ENCODE results near the gene PRKN. TPM values are rescaled to one million over a fixed set of nuclear protein-coding genes. Genes with fewer than 3 reads are reported as not detected.

Gene PRKN
- total RNA-seq, 2 experiments from 2014 or later = 0.82 to 1.00 TPM

GRCh38 chr6:162092816-162093502 is 634.6 kb downstream of the PRKN start:
- ChIA-PET POLR2A (no interaction called here), CTCF (no interaction called here)
- intact Hi-C loops (cut with micrococcal nuclease) = no loop called here
- H3K27me3 Mint-ChIP-seq = no peaks in the 10 kb centered on the region
- no peak overlapping the region for H3K27ac Mint-ChIP-seq
- no peaks in the 10 kb centered on the region for H3K4me1 Mint-ChIP-seq (ENCODE audit: low read depth)
- no peaks in the 10 kb centered on the region for H3K36me3 Mint-ChIP-seq
- H3K9me3 Mint-ChIP-seq = peaks cover 7% of the 10 kb centered on the region
- no peak overlapping the region for H3K4me3 Mint-ChIP-seq
- no peak for DNase-seq

GRCh38 chr6:162090734-162091133 is 636.8 kb downstream of the PRKN start:
- no peaks in the 10 kb centered on the region for H3K27me3 Mint-ChIP-seq
- ChIA-PET POLR2A (interaction anchor here (0.6 kb wide), 1 partner anchor 71 kb away, joined by 4 read pairs; no protein-coding TSS in a partner anchor), CTCF (no interaction called here)
- no peaks in the 10 kb centered on the region for H3K4me1 Mint-ChIP-seq (ENCODE audit: low read depth)
- H3K9me3 Mint-ChIP-seq = no peaks in the 10 kb centered on the region
- no peak for DNase-seq
- no peak overlapping the region for H3K4me3 Mint-ChIP-seq
- intact Hi-C loops (cut with micrococcal nuclease) = no loop called here
- no peaks in the 10 kb centered on the region for H3K36me3 Mint-ChIP-seq
- H3K27ac Mint-ChIP-seq = no peak overlapping the region

GRCh38 chr6:162088091-162088490 is 639.5 kb downstream of the PRKN start:
- Mint-ChIP-seq H3K4me1 (ENCODE audit: low read depth) (no peaks in the 10 kb centered on the region), H3K9me3 (no peaks in the 10 kb centered on the region), H3K4me3 (no peak overlapping the region), H3K27me3 (no peaks in the 10 kb centered on the region), H3K36me3 (no peaks in the 10 kb centered on the region), H3K27ac (no peak overlapping the region)
- intact Hi-C loops (cut with micrococcal nuclease) = no loop called here
- POLR2A ChIA-PET = no interaction called here
- CTCF ChIA-PET = no interaction called here
- no peak for DNase-seq

GRCh38 chr6:162085561-162085960 is 642.0 kb downstream of the PRKN start:
- H3K27ac Mint-ChIP-seq = no peak overlapping the region
- CTCF ChIA-PET = no interaction called here
- H3K4me3 Mint-ChIP-seq = no peak overlapping the region
- no peaks in the 10 kb centered on the region for H3K4me1 Mint-ChIP-seq (ENCODE audit: low read depth)
- no peaks in the 10 kb centered on the region for H3K36me3 Mint-ChIP-seq
- no peaks in the 10 kb centered on the region for H3K27me3 Mint-ChIP-seq
- POLR2A ChIA-PET = no interaction called here
- DNase-seq = no peak
- intact Hi-C loops (cut with micrococcal nuclease) = no loop called here
- H3K9me3 Mint-ChIP-seq = peaks cover 14% of the 10 kb centered on the region

GRCh38 chr6:162082520-162082919 is 645.0 kb downstream of the PRKN start:
- no peak for DNase-seq
- intact Hi-C loops (cut with micrococcal nuclease) = no loop called here
- no peak overlapping the region for H3K4me3 Mint-ChIP-seq
- CTCF ChIA-PET = no interaction called here
- no peaks in the 10 kb centered on the region for H3K4me1 Mint-ChIP-seq (ENCODE audit: low read depth)
- H3K27ac Mint-ChIP-seq = no peak overlapping the region
- no peaks in the 10 kb centered on the region for H3K27me3 Mint-ChIP-seq
- peaks cover 18% of the 10 kb centered on the region for H3K9me3 Mint-ChIP-seq
- no peaks in the 10 kb centered on the region for H3K36me3 Mint-ChIP-seq
- POLR2A ChIA-PET = no interaction called here

GRCh38 chr6:162078667-162079066 is 648.9 kb downstream of the PRKN start:
- Mint-ChIP-seq H3K27me3 (no peaks in the 10 kb centered on the region), H3K9me3 (peaks cover 28% of the 10 kb centered on the region), H3K36me3 (no peaks in the 10 kb centered on the region), H3K27ac (no peak overlapping the region), H3K4me1 (ENCODE audit: low read depth) (no peaks in the 10 kb centered on the region), H3K4me3 (no peak overlapping the region)
- no peak for DNase-seq
- ChIA-PET CTCF (interaction anchor here (0.7 kb wide), 1 partner anchor 93 kb away, joined by 3 read pairs; no protein-coding TSS in a partner anchor), POLR2A (no interaction called here)
- intact Hi-C loops (cut with micrococcal nuclease) = no loop called here

- H3K9me3 Mint-ChIP-seq = peaks cover 28% of the 10 kb centered on the region
- H3K27ac Mint-ChIP-seq = no peak overlapping the region
- H3K4me1 Mint-ChIP-seq (ENCODE audit: low read depth) = no peaks in the 10 kb centered on the region
- intact Hi-C loops (cut with micrococcal nuclease) = no loop called here
- ChIA-PET POLR2A (no interaction called here), CTCF (no interaction called here)
- no peak for DNase-seq
- no peak overlapping the region for H3K4me3 Mint-ChIP-seq
- H3K36me3 Mint-ChIP-seq = no peaks in the 10 kb centered on the region
- no peaks in the 10 kb centered on the region for H3K27me3 Mint-ChIP-seq
These were observed 649.4 kb downstream of the PRKN start for GRCh38 chr6:162078126-162078525.

GRCh38 chr6:162076816-162077215 is 650.8 kb downstream of the PRKN start:
- intact Hi-C loops (cut with micrococcal nuclease) = no loop called here
- Mint-ChIP-seq H3K4me3 (no peak overlapping the region), H3K27me3 (no peaks in the 10 kb centered on the region), H3K27ac (no peak overlapping the region), H3K36me3 (no peaks in the 10 kb centered on the region), H3K4me1 (ENCODE audit: low read depth) (no peaks in the 10 kb centered on the region), H3K9me3 (peaks cover 35% of the 10 kb centered on the region)
- POLR2A ChIA-PET = no interaction called here
- DNase-seq = no peak
- CTCF ChIA-PET = no interaction called here

- CTCF ChIA-PET = interaction anchor here (0.6 kb wide), 1 partner anchor 542 kb away, joined by 3 read pairs; no protein-coding TSS in a partner anchor
- Mint-ChIP-seq H3K4me3 (no peak overlapping the region), H3K27ac (no peak overlapping the region), H3K4me1 (ENCODE audit: low read depth) (no peaks in the 10 kb centered on the region), H3K27me3 (no peaks in the 10 kb centered on the region), H3K9me3 (peaks cover 33% of the 10 kb centered on the region), H3K36me3 (no peaks in the 10 kb centered on the region)
- DNase-seq = no peak
- POLR2A ChIA-PET = no interaction called here
- intact Hi-C loops (cut with micrococcal nuclease) = no loop called here
These were observed 652.8 kb downstream of the PRKN start for GRCh38 chr6:162074641-162075275.

- intact Hi-C loops (cut with micrococcal nuclease) = no loop called here
- DNase-seq = no peak
- Mint-ChIP-seq H3K27ac (no peak overlapping the region), H3K36me3 (no peaks in the 10 kb centered on the region), H3K4me3 (no peak overlapping the region), H3K27me3 (no peaks in the 10 kb centered on the region), H3K4me1 (ENCODE audit: low read depth) (no peaks in the 10 kb centered on the region), H3K9me3 (peaks cover 49% of the 10 kb centered on the region)
- ChIA-PET CTCF (no interaction called here), POLR2A (interaction anchor here (0.6 kb wide), 1 partner anchor 752 kb away, joined by 4 read pairs; no protein-coding TSS in a partner anchor)
These were observed 656.9 kb downstream of the PRKN start for GRCh38 chr6:162070639-162071038.

- no peaks in the 10 kb centered on the region for H3K27me3 Mint-ChIP-seq
- no peak for DNase-seq
- H3K9me3 Mint-ChIP-seq = peaks cover 49% of the 10 kb centered on the region
- H3K27ac Mint-ChIP-seq = no peak overlapping the region
- ChIA-PET CTCF (no interaction called here), POLR2A (no interaction called here)
- H3K36me3 Mint-ChIP-seq = no peaks in the 10 kb centered on the region
- no peaks in the 10 kb centered on the region for H3K4me1 Mint-ChIP-seq (ENCODE audit: low read depth)
- H3K4me3 Mint-ChIP-seq = no peak overlapping the region
- intact Hi-C loops (cut with micrococcal nuclease) = no loop called here
These were observed 657.6 kb downstream of the PRKN start for GRCh38 chr6:162069995-162070394.

- Mint-ChIP-seq H3K9me3 (peaks cover 47% of the 10 kb centered on the region), H3K27me3 (no peaks in the 10 kb centered on the region), H3K36me3 (no peaks in the 10 kb centered on the region), H3K4me1 (ENCODE audit: low read depth) (no peaks in the 10 kb centered on the region), H3K27ac (no peak overlapping the region), H3K4me3 (no peak overlapping the region)
- no peak for DNase-seq
- POLR2A ChIA-PET = no interaction called here
- CTCF ChIA-PET = no interaction called here
- intact Hi-C loops (cut with micrococcal nuclease) = no loop called here
These were observed 659.2 kb downstream of the PRKN start for GRCh38 chr6:162068340-162068739.

- H3K27ac Mint-ChIP-seq = no peak overlapping the region
- ChIA-PET POLR2A (no interaction called here), CTCF (no interaction called here)
- no peak for DNase-seq
- H3K36me3 Mint-ChIP-seq = no peaks in the 10 kb centered on the region
- H3K27me3 Mint-ChIP-seq = no peaks in the 10 kb centered on the region
- H3K4me1 Mint-ChIP-seq (ENCODE audit: low read depth) = no peaks in the 10 kb centered on the region
- H3K9me3 Mint-ChIP-seq = peaks cover 21% of the 10 kb centered on the region
- H3K4me3 Mint-ChIP-seq = no peak overlapping the region
- intact Hi-C loops (cut with micrococcal nuclease) = no loop called here
These were observed 663.9 kb downstream of the PRKN start for GRCh38 chr6:162063666-162064065.

Measured in activated CD4-positive, alpha-beta memory T cell treated with anti-CD3 and anti-CD28 coated beads for 36 hours (primary cell).